ENCODE measurements around the gene CFAP97.

CFAP97 gene

GRCh38 chr4:185194924-185195888 lies 8.6 kb downstream of the CFAP97 start:
- DNase-seq: no peak

DNA sequence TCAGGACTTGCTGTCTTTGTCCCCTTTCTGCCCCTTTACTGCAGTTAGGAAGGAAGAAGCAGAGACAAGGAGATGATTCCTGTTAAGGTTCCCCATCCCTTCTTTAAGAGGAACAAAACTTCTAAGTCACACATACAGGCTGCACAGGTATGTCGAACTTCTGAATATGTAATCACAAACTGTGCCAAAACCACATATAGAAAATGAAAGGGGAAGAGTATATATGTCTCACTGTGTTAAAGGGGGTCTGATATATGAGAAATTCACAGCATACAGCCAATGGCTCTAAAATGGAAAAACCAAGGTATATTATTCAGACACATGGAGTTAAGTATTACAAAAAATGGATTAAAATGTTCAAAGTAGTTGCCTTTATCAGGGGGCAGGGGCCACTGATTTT lies 11.7 kb downstream of the CFAP97 start:
- DNase-seq: no peak

GRCh38 chr4:185190306-185190856 lies 13.4 kb downstream of the CFAP97 start:
- DNase-seq: no peak

DNA sequence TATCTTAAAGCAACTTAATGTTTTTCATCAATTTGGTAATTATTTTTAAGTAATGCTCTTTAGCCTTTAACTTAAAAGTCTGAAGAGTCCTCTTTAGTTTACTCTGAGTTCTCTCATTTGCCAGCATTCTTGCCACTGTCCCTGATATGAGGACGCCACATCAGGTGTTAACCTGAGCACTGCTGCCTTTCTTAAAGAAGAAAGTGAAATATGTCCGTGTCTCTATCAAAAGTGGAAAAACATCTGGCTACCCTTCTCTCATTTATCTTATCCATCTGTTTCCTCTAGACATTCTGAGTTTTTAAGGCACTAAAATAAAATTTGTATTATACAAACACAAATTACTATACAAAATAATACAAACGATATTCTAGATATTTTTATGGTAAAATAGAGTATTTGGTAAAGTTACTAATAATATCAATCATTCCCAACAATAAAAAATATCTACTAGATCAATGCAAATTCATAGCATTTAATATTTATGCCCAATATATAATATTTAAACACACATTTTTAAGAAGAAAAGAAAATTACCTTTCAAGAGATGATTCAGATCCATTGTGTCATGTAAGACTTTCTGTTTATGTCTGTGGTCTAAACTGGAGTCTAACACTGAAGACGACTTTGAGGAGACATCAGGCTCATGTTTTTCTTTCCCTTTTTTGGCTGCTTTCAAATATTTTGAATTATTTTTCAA lies 14.0 kb downstream of the CFAP97 start:
- DNase-seq: no peak

DNA sequence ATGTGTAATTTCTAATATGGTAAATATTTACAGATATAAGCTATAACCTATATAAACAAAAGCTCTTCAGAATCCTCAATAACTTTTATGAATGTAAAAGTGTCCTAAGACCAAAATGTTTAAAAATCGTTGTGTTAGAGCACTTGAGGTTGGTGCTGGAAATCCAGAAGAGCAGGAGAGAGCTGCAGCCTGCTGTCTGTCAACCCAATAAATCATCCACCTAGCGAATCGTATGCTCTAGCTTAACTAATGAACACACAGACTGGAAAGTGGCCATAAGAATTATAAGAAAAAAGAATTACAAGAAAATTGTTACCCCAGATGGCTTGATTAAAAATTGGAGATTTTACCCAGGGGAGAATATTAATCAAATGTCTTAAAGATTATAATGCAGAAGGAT lies 17.0 kb downstream of the CFAP97 start:
- DNase-seq: no peak

DNA sequence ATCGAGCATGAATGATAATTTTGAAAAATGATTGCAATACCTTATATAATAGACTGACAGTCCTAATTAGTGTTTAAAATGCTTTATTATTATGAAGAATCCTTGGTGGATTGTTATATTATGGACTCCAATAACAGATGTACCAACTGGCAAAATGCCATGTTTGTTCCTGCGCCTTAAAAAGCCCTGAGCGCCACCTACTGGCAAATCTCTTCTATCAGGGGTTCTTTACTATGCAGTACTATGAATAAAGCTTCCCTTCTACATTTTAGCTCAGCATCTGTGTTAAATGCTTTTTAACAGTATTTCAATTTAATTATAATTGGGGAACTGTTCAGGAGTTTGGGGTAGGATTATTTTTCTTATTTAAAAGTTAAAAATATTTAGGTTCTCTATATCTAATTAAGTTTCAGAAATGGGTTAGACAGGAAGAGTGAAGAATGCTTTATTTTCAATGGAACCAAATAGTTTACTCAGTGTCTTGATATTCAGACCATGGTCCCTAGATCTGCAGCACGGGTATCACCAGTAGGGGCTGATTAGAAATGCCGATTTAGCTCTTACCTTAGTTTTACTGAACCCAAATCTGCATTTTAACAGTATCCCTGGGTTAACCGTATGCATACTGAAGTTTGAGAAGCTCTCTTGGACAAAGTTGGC lies 20.0 kb downstream of the CFAP97 start:
- DNase-seq: peak; percentile 75

GRCh38 chr4:185182239-185182638 lies 21.6 kb downstream of the CFAP97 start:
- no peak for DNase-seq

DNA sequence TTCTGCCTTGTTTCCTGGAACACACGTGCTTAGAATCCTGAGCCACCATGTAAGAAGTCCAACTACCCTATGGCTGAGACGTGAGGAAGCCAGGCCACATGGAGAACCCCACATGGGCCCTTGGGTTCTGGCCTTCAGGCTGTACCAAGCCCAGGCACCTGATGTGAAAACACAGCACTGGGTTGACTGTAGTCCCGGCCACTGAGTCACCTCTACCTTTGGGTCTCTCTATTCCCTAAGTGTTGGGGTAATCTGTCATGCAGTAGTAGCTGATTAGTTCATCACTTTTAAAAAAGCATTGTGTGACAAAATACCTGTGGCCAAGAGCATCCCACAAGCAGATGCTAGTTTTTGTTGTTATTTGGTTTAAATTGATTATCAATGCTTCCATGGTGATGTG lies 24.3 kb downstream of the CFAP97 start:
- no peak for DNase-seq

- DNase-seq: no peak
These were observed 32.3 kb downstream of the CFAP97 start for GRCh38 chr4:185171373-185172071.

GRCh38 chr4:185167234-185167633 lies 36.6 kb downstream of the CFAP97 start:
- DNase-seq: no peak

GRCh38 chr4:185165605-185166063 lies 38.2 kb downstream of the CFAP97 start:
- no peak for DNase-seq

DNA sequence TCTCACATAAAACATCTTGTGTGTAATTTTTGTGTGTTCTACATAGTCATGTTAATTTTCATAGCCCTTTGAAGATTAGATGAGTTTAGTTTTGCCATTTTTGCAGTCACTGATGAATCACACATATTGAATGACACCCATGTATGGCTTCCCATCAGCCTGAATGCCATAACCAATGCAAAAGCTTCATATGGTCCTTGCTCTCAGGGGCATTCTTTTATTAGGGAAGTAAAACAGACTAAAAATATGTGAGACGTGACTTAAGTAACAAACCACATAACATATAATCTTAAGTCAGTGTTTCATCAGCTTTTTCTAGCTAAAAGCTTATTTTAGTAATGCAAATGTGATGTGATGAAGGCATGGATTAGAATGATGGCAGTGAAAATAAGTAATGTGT lies 52.5 kb downstream of the CFAP97 start:
- DNase-seq: no peak

- DNase-seq: no peak
These were observed 54.4 kb downstream of the CFAP97 start for GRCh38 chr4:185149392-185149791.

GRCh38 chr4:185145572-185145971 lies 58.2 kb downstream of the CFAP97 start:
- DNase-seq: no peak

DNA sequence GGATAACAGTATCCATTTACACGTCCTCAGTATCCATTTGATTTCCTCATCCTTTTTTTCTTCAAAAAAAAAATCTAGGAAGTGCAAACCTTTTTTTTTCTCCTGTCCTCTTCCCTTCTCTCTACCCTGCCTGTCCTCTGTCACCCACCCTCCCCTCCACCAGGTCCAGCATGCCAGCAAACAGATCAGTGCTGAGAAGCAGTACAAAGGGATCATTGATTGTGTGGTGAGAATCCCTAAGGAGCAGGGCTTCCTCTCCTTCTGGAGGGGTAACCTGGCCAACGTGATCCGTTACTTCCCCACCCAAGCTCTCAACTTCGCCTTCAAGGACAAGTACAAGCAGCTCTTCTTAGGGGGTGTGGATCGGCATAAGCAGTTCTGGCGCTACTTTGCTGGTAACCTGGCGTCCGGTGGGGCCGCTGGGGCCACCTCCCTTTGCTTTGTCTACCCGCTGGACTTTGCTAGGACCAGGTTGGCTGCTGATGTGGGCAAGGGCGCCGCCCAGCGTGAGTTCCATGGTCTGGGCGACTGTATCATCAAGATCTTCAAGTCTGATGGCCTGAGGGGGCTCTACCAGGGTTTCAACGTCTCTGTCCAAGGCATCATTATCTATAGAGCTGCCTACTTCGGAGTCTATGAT lies 59.1 kb downstream of the CFAP97 start:
- DNase-seq: no peak

DNA sequence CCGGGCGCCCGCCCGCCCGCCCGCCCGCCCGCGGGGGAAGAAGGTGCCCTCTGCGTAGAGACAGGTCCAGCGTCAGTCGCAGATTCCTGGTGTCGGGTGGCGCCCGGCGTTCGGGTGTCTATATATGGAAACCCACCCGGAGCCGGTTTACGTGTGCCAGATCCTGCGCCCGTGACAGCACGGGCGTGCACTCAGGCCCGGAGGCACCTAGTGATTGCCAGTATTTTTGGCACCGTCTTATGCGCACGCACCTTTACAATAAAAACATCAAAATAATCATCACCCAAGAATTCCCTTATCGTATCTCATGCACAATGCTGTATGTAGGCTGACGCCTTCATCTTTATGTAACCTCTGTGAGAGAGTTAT lies 60.2 kb downstream of the CFAP97 start:
- DNase-seq: peak; percentile 42

DNA sequence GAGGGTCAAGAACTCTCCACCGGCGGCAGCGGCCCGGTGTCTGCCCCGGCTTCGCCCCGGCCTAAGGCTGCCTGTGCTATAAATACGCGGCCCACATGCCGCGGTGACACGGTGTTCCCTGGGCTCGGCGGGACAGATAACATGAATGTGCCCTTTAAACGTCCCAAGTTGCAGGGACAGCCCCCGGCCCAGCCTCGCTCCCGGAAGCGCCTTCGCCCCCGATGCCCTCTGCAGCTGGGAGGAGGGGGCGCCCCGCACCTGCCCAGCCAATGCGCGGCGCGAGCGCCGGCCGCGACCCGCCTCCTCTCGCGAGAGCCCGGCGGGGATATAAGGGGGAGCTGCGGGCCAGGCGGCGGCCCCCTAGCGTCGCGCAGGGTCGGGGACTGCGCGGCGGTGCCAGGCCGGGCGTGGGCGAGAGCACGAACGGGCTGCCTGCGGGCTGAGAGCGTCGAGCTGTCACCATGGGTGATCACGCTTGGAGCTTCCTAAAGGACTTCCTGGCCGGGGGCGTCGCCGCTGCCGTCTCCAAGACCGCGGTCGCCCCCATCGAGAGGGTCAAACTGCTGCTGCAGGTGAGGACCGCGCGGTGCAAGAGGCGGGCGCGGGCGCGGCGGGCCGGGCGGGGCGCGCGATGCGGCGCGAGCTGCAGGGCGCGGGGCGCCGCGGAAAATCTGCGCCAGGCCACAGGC lies 60.7 kb downstream of the CFAP97 start, which contains the start of gene SLC25A4:
Gene SLC25A4, plus strand, starts transcription at position 355 of the 689 bp plus-strand sequence. Its CDS starts 107 bp downstream, at position 462.
- DNase-seq: peak; percentile 87

- DNase-seq: no peak
These were observed 61.3 kb downstream of the CFAP97 start for GRCh38 chr4:185142564-185142911.

DNA sequence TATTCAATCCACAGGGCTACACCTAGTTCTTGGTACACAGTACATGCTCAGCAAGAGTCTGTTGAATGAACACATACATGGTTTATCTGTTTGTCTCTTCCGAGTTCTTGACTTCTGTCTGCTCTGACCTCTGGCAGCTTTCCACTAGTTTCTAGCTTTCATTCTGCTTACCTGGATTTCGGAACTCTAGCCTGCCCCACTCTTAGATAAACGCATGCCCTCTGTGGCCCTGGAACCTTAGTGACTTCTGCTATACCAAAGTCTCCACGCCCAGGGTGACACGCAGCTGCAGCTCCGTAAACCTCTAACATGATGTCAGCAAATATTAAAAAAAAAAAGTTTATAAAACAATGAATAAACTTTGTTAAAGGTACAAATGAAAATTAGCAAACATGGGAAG lies 62.0 kb downstream of the CFAP97 start:
- DNase-seq: no peak

GRCh38 chr4:185139736-185140135 lies 64.1 kb downstream of the CFAP97 start:
- DNase-seq: no peak

DNA sequence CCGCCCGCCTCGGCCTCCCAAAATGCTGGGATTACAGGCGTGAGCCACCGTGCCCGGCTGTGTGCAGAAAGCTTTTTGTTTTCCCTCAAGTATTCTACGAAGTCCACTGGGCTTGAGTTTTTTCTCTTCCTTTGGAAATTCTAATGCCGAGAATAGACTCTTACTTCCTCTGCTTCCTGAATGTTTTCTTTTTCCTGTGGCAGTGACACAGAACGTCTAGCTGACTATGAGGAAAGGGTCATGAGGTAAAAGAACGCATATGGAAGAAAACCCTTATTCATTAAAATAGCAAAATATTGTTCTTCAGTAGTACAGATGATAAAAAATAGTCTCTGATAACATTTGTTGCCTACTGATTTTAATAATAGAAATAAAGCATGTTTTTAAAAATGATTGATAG lies 65.6 kb downstream of the CFAP97 start:
- DNase-seq: no peak
